ENCODE data around the gene PCDHB7.
"Not testable (repeated sequence)": the region's sequence is repeated elsewhere in the genome, so short reads cannot be mapped to it uniquely, and the experiment has no call there.

PCDHB7 gene

GRCh38 chr5:141179876-141180275 is 7.4 kb downstream of the PCDHB7 start:
- DNase-seq (ENCODE audit: low spot score): not testable (repeated sequence)

- DNase-seq (ENCODE audit: low spot score): no peak
Measured at GRCh38 chr5:141180313-141180712, 7.9 kb downstream of the PCDHB7 start.

- DNase-seq (ENCODE audit: low spot score): peak; percentile 72
Measured at GRCh38 chr5:141182248-141182647, 9.8 kb downstream of the PCDHB7 start, which contains the start of gene PCDHB16. TSS of gene PCDHB16 (plus strand) at chr5:141182387. CDS start at chr5:141182560, 173 bp downstream.

GRCh38 chr5:141184117-141184855 is 11.8 kb downstream of the PCDHB7 start:
- not testable (repeated sequence) for DNase-seq (ENCODE audit: low spot score)

- peak; percentile 24 for DNase-seq (ENCODE audit: low spot score)
Measured at GRCh38 chr5:141186897-141187512, 14.6 kb downstream of the PCDHB7 start, which contains the start of gene PCDHB9. TSS of gene PCDHB9 (plus strand) at chr5:141187161. CDS start at chr5:141187319, 158 bp downstream.

- DNase-seq (ENCODE audit: low spot score): not testable (repeated sequence)
Measured at GRCh38 chr5:141188682-141189081, 16.2 kb downstream of the PCDHB7 start.

GRCh38 chr5:141189131-141189530 is 16.7 kb downstream of the PCDHB7 start:
- DNase-seq (ENCODE audit: low spot score): not testable (repeated sequence)

GRCh38 chr5:141192110-141192725 is 19.8 kb downstream of the PCDHB7 start, which contains the start of gene PCDHB10:
TSS of gene PCDHB10 (plus strand) at chr5:141192353. CDS start at chr5:141192553, 200 bp downstream.
- DNase-seq (ENCODE audit: low spot score): peak; percentile 62

GRCh38 chr5:141194332-141194731 is 21.9 kb downstream of the PCDHB7 start:
- not testable (repeated sequence) for DNase-seq (ENCODE audit: low spot score)

GRCh38 chr5:141196363-141196762 is 23.9 kb downstream of the PCDHB7 start:
- DNase-seq (ENCODE audit: low spot score): no peak

- peak; percentile 78 for DNase-seq (ENCODE audit: low spot score)
Measured at GRCh38 chr5:141199359-141200235, 27.2 kb downstream of the PCDHB7 start, which contains the start of gene PCDHB11. TSS of gene PCDHB11 (plus strand) at chr5:141199627. CDS start at chr5:141199775, 148 bp downstream.

- not testable (repeated sequence) for DNase-seq (ENCODE audit: low spot score)
Measured at GRCh38 chr5:141201126-141201525, 28.7 kb downstream of the PCDHB7 start.

GRCh38 chr5:141201646-141202045 is 29.2 kb downstream of the PCDHB7 start:
- not testable (repeated sequence) for DNase-seq (ENCODE audit: low spot score)

GRCh38 chr5:141208478-141208877 is 36.0 kb downstream of the PCDHB7 start, which contains the start of gene PCDHB12:
TSS of gene PCDHB12 (plus strand) at chr5:141208719. CDS start at chr5:141208908, 189 bp downstream.
- DNase-seq (ENCODE audit: low spot score): no peak

- not testable (repeated sequence) for DNase-seq (ENCODE audit: low spot score)
Measured at GRCh38 chr5:141210281-141210680, 37.8 kb downstream of the PCDHB7 start.

- not testable (repeated sequence) for DNase-seq (ENCODE audit: low spot score)
Measured at GRCh38 chr5:141210849-141211248, 38.4 kb downstream of the PCDHB7 start.

- not testable (repeated sequence) for DNase-seq (ENCODE audit: low spot score)
Measured at GRCh38 chr5:141213656-141214339, 41.4 kb downstream of the PCDHB7 start, which contains the start of gene PCDHB13. TSS of gene PCDHB13 (plus strand) at chr5:141213919. CDS start at chr5:141214124, 205 bp downstream.

- not testable (repeated sequence) for DNase-seq (ENCODE audit: low spot score)
Measured at GRCh38 chr5:141214583-141214982, 42.1 kb downstream of the PCDHB7 start.

- not testable (repeated sequence) for DNase-seq (ENCODE audit: low spot score)
Measured at GRCh38 chr5:141215504-141215903, 43.1 kb downstream of the PCDHB7 start.

GRCh38 chr5:141216035-141216434 is 43.6 kb downstream of the PCDHB7 start:
- DNase-seq (ENCODE audit: low spot score): not testable (repeated sequence)

Data from SK-N-DZ (cell line).